ENCODE data around the gene P2RX7. TPM values are rescaled to one million over a fixed set of nuclear protein-coding genes. Genes with fewer than 3 reads are reported as not detected.

The P2RX7 gene
- polyA plus RNA-seq (ENCODE audit: insufficient read length) = 1.0 TPM

- DNase-seq (ENCODE audit: low read depth) = peak; percentile 6
These were observed at the start of gene P2RX7 for GRCh38 chr12:121132601-121133481. Gene P2RX7, plus strand, starts transcription at chr12:121132876. Its CDS starts 95 bp downstream, at chr12:121132971.

GRCh38 chr12:121084229-121084628 lies 48.4 kb upstream of the P2RX7 start:
- no peak for DNase-seq (ENCODE audit: low read depth)

DNA sequence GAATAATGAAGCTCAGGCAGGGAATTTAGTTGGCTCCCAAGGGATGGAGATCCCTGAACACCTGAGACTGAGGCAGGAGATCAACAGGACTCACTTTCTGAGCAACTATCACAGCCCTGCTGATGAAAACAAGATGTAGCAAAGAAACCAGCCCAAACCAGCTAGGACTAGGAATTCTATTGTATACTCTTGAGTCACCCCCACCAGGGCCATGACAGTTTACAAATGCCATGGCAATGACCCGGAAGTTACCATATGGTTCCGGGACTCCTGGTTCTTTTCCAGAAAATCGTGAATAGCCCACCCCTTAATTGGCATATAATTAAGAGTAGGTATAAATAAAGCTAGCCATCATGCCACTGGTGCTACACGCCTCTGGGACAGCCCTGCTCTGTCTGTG lies 47.6 kb upstream of the P2RX7 start:
- no peak for DNase-seq (ENCODE audit: low read depth)

- DNase-seq (ENCODE audit: low read depth) = no peak
These were observed 46.9 kb upstream of the P2RX7 start for GRCh38 chr12:121085506-121086353.

GRCh38 chr12:121086781-121087295 lies 45.8 kb upstream of the P2RX7 start:
- DNase-seq (ENCODE audit: low read depth) = no peak

- no peak for DNase-seq (ENCODE audit: low read depth)
These were observed 45.0 kb upstream of the P2RX7 start for GRCh38 chr12:121087467-121088194.

DNA sequence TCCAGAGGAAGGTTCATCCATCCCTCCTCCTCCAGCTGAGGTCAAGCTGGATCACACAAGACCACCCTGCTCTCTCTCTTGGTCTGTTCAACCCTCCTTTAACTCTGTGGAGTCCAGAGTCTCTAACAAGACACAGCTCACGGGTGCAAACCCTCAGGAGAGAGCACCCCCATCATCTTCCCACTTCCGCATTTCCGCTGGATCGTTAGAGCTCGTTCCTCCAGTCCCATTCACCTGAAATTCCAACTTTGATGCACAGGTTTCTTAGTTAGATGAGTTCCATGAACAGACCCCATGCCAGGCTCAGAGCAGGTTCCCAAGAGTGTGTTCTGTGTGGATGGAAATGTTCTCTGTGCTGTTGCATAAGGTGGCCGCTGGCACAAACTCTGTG lies 44.5 kb upstream of the P2RX7 start:
- no peak for DNase-seq (ENCODE audit: low read depth)

DNA sequence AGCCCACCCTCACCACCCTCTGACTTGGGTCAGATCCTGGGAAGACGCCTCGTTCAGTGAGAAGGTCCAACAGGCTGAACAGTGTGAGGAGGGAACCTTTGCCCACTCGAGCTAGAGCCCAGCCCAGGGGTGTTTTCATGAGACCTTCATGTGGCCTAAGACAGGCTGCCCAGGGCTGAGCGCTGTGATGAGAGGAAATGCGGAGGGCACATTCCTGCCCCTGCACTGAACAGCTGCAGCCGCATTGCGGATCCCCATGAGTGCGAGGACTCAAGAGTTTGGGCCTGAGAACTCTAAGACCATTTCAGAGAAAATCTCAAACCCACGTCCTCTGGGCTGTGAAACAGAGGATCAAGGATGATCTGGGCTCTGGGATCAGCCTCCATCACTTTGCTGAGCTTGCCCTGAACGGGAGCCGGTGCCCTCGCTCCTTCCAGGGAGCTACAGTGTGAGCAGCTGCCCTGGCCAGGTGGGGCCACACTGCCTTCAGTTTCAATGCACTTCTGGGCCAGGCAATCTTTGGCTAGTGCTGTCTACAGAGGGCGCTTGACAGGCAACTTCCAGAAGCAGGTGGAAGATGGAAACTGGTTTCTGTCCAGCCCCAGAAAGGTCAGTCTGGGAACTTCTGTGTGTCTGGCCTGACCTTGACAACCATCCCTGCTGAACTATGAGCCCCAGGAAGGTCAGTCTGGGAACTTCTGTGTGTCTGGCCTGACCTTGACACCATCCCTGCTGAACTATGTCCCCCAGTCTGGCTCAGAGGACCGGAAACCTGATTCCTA lies 43.5 kb upstream of the P2RX7 start:
- no peak for DNase-seq (ENCODE audit: low read depth)

DNA sequence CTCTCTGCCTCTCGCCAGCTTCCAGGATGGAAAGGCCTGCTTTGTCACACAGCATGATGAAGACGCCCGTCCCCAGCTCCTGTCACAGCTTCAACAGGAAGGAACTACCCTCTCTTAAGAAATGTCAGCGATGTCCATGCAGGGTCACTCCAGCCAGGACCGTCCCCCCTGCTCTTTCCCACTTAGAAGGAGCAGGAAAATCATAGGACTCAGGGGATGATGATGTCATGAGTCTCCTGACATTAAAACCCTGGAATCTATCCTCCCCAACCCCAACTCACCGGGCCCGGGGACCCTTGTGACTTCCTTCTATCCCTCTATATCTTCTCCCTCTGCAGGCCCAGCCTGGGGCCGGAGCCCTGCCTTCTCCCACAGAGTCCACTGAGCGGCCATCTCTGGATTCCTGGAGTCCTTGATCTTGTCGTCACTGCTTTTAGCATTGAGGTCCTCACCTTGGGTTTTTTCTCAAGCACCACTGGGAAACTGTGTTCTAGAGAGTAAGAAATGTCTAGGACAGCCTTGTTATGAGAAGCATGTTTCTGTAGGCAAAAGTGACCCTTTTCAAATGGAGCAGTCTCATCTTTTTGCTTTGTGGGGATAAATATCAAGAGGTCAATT lies 42.8 kb upstream of the P2RX7 start:
- DNase-seq (ENCODE audit: low read depth) = no peak

DNA sequence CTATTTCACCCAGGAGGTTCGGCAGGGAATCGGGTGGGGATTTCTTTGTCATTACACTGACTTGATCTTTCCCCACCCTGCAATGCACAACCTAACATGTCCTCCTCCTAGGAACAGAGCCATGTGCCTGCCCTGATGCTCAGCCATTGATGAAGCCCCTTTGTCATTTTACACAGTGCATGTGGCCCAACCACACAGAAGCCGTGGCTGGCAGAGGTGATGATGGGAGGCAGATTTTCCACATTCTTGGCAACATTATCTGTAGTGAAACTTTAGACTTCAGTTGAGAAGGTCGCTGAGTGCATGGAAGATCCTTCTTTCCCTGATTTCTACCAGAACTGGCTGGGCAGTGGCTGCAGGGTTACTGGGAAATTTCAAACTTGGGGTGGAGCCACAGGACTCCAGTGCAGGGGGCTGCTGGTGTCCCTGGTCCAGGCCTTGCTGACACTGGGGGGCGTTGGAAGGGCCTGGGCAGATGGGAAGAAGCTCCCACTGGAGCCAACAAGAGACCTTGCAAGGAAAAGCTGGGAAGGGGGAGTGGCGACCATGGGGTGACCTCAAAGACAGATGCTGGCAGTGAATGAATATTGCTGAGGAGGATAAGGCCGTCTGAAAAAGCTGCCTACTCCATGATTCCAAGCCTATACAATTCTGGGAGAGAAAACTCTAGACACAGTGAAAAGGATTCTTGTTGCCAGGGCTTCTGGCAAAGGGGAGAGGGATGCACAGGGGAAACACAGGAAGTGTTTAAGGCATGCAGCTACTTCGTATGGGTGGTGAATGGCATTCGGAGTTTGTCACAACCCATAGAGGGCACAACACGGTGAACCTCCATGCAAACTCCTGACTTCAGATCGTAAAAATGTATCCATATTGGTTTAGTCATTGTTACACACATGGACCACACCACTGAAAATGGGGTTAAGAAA lies 41.8 kb upstream of the P2RX7 start:
- no peak for DNase-seq (ENCODE audit: low read depth)

- DNase-seq (ENCODE audit: low read depth) = no peak
These were observed 40.6 kb upstream of the P2RX7 start for GRCh38 chr12:121092034-121092433.

GRCh38 chr12:121093487-121093891 lies 39.2 kb upstream of the P2RX7 start:
- no peak for DNase-seq (ENCODE audit: low read depth)

GRCh38 chr12:121095544-121096198 lies 37.0 kb upstream of the P2RX7 start:
- peak; percentile 11 for DNase-seq (ENCODE audit: low read depth)

GRCh38 chr12:121096199-121096798 lies 36.4 kb upstream of the P2RX7 start:
- no peak for DNase-seq (ENCODE audit: low read depth)

- DNase-seq (ENCODE audit: low read depth) = no peak
These were observed 32.9 kb upstream of the P2RX7 start for GRCh38 chr12:121099779-121100178.

GRCh38 chr12:121102307-121102706 lies 30.4 kb upstream of the P2RX7 start:
- no peak for DNase-seq (ENCODE audit: low read depth)

GRCh38 chr12:121107681-121108080 lies 25.0 kb upstream of the P2RX7 start:
- no peak for DNase-seq (ENCODE audit: low read depth)

GRCh38 chr12:121108492-121108891 lies 24.2 kb upstream of the P2RX7 start:
- DNase-seq (ENCODE audit: low read depth) = no peak
